C4-2B (cell line): ENCODE data around the gene FES.

Experiments used
- ZFX ChIP-seq: fragments of 450-650 bp; IDR thresholded peaks from 2 replicates; pipeline ENCODE4 v1.6.1; 2017
- TF ChIP-seq, protein P1 (sequence below): fragments of 450-650 bp; conservative IDR thresholded peaks from 2 replicates; pipeline ENCODE4 v1.5.1; 2017; ENCODE audit warnings: mild to moderate bottlenecking

DNA sequence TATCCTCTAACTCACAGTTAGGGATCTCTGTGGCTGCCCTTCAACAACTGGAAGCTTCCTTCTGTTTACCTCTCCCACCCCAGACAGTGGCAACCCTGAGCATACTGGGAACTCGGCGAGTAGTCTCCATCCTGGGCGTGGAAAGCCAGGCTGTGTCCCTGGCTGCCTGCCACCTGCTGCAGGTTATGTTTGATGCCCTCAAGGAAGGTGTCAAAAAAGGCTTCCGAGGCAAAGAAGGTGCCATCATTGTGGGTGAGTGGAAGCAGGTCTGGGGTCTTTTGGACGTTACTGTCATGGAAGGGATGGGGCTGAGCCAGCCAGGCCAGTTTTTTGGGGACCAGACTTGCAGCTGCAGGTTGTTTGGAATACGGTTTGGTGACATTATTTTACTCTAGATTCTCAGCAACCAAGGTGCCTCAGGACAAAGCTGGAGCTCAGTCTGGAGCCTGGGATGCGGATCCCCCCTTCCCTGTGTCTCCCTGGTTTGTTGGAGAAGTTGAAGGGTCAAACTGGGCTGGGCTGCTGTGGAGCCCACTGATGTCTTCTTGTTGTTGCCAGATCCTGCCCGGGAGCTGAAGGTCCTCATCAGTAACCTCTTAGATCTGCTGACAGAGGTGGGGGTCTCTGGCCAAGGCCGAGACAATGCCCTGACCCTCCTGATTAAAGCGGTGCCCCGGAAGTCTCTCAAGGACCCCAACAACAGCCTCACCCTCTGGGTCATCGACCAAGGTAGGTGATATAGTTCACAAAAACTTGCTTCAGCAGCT, 58.2 kb downstream of the FES start:
- TF ChIP-seq, protein P1, sequence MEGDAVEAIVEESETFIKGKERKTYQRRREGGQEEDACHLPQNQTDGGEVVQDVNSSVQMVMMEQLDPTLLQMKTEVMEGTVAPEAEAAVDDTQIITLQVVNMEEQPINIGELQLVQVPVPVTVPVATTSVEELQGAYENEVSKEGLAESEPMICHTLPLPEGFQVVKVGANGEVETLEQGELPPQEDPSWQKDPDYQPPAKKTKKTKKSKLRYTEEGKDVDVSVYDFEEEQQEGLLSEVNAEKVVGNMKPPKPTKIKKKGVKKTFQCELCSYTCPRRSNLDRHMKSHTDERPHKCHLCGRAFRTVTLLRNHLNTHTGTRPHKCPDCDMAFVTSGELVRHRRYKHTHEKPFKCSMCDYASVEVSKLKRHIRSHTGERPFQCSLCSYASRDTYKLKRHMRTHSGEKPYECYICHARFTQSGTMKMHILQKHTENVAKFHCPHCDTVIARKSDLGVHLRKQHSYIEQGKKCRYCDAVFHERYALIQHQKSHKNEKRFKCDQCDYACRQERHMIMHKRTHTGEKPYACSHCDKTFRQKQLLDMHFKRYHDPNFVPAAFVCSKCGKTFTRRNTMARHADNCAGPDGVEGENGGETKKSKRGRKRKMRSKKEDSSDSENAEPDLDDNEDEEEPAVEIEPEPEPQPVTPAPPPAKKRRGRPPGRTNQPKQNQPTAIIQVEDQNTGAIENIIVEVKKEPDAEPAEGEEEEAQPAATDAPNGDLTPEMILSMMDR = no peak
- no peak for TF ChIP-seq ZFX
